Hematopoietic multipotent progenitor cell treated with erythropoietin and hydrocortisone succinate and interleukin-3 and kit ligand, for 8 days (in vitro differentiated cells): ENCODE results near the gene KLK10.

Experiments
- DNase-seq: peaks from one replicate; pipeline ENCODE4 v3.0.0-alpha.2; 2015

Gene KLK10

DNA sequence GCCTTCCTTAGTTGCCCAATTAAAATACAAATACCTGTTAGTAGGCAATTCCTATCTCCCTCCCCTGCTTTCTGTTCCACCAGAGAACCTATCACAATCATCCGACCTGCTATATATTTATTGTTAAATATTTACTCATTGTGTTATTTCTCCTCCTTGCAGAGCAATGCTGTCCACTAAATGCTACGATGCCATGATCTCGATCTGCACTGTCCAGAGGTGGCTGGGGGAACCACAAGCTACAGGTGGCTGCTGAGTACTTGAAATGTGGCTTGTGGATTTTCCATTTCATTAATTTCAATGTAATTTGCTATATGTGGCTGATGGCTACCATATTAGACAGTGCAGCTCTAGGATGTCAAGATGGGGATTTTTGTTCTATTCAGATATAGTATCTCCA, 55.2 kb downstream of the KLK10 start:
- DNase-seq = no peak

- DNase-seq = no peak
Measured at GRCh38 chr19:50963381-50963780, 56.1 kb downstream of the KLK10 start.
